RWPE2 (cell line): Measurements from ENCODE around the gene LUC7L2.

Experiments used
- ATAC-seq: fragments of 200-7000 bp; cut with Tn5 transposase; 3 replicates; pipeline ENCODE4 v1.9.1; 2021; ENCODE audit warnings: low read depth
- DNase-seq: peaks from one replicate; pipeline ENCODE4 v3.0.0-alpha.2; 2020; ENCODE audit warnings: low spot score
- H3K27ac ChIP-seq: fragments of 450-650 bp; 2 replicates; pipeline ENCODE4 v1.5.1; 2017; ENCODE audit warnings: mild to moderate bottlenecking; ENCODE audit not compliant: poor library complexity, severe bottlenecking
- H3K27me3 ChIP-seq: fragments of 250-450 bp; sonication (Bioruptor Pico); 2 replicates; pipeline ENCODE4 v1.5.1; 2021; ENCODE audit warnings: mild to moderate bottlenecking, moderate library complexity; ENCODE audit not compliant: insufficient read depth, poor library complexity, severe bottlenecking
- H3K36me3 ChIP-seq: fragments of 250-450 bp; sonication (Bioruptor Pico); 2 replicates; pipeline ENCODE4 v1.5.1; 2020; ENCODE audit warnings: low read depth, mild to moderate bottlenecking, moderate library complexity
- H3K4me1 ChIP-seq: fragments of 250-450 bp; sonication (Bioruptor Pico); 2 replicates; pipeline ENCODE4 v1.5.1; 2021; ENCODE audit warnings: mild to moderate bottlenecking, moderate library complexity; ENCODE audit not compliant: insufficient read depth, poor library complexity, severe bottlenecking
- H3K4me3 ChIP-seq: fragments of 250-450 bp; sonication (Bioruptor Pico); 2 replicates; pipeline ENCODE4 v1.5.1; 2021; ENCODE audit warnings: mild to moderate bottlenecking, moderate library complexity; ENCODE audit not compliant: severe bottlenecking
- H3K9me3 ChIP-seq: fragments of 250-450 bp; sonication (Bioruptor Pico); 2 replicates; pipeline ENCODE4 v1.5.1; 2021; ENCODE audit warnings: mild to moderate bottlenecking, moderate library complexity; ENCODE audit not compliant: severe bottlenecking
- CTCF ChIP-seq: fragments of 450-650 bp; IDR thresholded peaks from one replicate; pipeline ENCODE4 v1.5.1; 2017; ENCODE audit warnings: mild to moderate bottlenecking, moderate library complexity; ENCODE audit not compliant: poor library complexity, severe bottlenecking

The LUC7L2 gene

GRCh38 chr7:139387594-139387993 lies 27.9 kb downstream of the LUC7L2 start:
- no peak for TF ChIP-seq CTCF
- Histone ChIP-seq H3K36me3 (peaks cover 88% of the 10 kb centered on the region), H3K27ac (no peak overlapping the region), H3K9me3 (no peaks in the 10 kb centered on the region), H3K4me3 (no peak overlapping the region), H3K27me3 (no peaks in the 10 kb centered on the region), H3K4me1 (no peaks in the 10 kb centered on the region)
- DNase-seq (no peak), ATAC-seq (no peak)

DNA sequence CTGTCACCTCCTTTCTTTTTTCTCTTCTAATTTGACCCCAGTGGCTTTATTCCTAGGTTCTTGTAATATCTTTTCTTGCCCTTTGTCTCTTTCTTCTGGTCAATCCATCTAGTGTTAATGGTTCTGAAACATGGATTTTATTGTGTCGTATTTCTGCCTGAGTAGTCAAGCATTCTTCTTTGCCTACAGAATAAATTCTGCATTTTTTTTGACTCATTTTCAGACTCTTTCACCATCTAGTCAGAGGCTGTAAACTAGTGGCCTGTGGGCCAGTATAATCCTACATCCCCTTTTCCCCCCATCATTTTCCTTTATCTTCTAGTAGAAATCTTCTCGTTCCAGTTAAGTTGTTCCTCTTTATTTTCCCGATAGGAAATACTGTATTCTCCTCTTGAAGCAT lies 29.4 kb downstream of the LUC7L2 start:
- Histone ChIP-seq H3K4me1 (no peaks in the 10 kb centered on the region), H3K9me3 (no peaks in the 10 kb centered on the region), H3K36me3 (peaks cover 90% of the 10 kb centered on the region), H3K4me3 (no peak overlapping the region), H3K27ac (no peak overlapping the region), H3K27me3 (no peaks in the 10 kb centered on the region)
- DNase-seq, result no peak
- ATAC-seq, result no peak
- no peak for TF ChIP-seq CTCF

- Histone ChIP-seq H3K36me3 (peaks cover 90% of the 10 kb centered on the region), H3K27me3 (no peaks in the 10 kb centered on the region), H3K4me1 (no peaks in the 10 kb centered on the region), H3K27ac (no peak overlapping the region), H3K4me3 (no peak overlapping the region), H3K9me3 (no peaks in the 10 kb centered on the region)
- DNase-seq (no peak), ATAC-seq (no peak)
- no peak for TF ChIP-seq CTCF
Measured at GRCh38 chr7:139389774-139390173, 30.1 kb downstream of the LUC7L2 start.

DNA sequence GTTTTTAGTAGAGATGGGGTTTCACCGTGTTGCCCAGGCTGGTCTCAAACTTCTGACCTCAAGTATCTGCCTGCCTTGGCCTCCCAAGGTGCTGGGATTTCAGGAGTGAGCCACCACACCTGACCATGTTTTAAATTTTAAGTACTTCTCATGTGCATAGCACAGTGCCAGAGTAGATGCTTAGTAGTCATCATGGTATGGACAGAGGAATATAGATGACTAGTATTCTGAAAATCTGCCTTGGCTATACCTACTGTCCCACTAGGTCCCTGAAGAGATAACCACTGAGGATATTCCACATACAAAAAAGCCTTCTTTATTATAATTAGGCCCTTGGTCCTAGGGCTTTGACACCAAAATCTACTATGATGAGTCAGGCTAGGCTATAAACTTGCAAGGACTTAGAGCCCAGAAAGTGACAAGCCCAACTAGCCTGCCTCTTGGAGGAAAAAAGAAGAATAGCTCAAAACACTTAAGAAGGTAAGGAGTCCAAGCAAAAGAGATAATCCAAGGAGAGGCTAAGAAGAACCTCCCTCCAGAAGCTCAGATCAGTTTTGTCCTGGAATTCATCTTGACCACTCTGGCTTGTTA lies 34.0 kb downstream of the LUC7L2 start:
- Histone ChIP-seq H3K27ac (no peak overlapping the region), H3K27me3 (no peaks in the 10 kb centered on the region), H3K4me1 (peaks cover 3% of the 10 kb centered on the region), H3K9me3 (no peaks in the 10 kb centered on the region), H3K4me3 (no peak overlapping the region), H3K36me3 (peaks cover 83% of the 10 kb centered on the region)
- DNase-seq (no peak), ATAC-seq (no peak)
- TF ChIP-seq CTCF, result no peak

DNA sequence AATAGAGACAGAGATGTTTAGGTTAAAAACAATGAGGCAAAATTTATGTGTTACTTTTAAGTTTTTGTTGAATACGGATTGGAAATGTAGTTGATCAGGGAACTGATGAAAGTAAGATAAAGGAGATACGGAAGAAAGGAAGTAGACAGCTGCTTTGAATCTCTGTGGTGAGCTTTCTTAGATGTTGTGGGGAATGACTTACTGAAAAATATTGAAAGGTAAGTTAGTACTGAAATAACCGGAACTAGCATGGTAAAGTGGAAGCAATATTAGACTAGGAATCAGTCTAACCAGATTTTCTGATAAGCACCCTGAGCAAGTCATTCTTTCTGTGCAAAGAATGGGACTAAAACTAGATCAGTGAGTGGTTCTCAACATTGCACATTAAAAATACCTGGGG lies 34.8 kb downstream of the LUC7L2 start:
- DNase-seq (no peak), ATAC-seq (no peak)
- H3K27ac ChIP-seq, result no peak overlapping the region
- no peak for TF ChIP-seq CTCF
- H3K4me1 ChIP-seq, result peaks cover 3% of the 10 kb centered on the region
- H3K27me3 ChIP-seq, result no peaks in the 10 kb centered on the region
- H3K9me3 ChIP-seq, result no peaks in the 10 kb centered on the region
- H3K36me3 ChIP-seq, result peaks cover 83% of the 10 kb centered on the region
- no peak overlapping the region for H3K4me3 ChIP-seq
